Keratinocyte (primary cell): ENCODE measurements around the gene VPS26B. TPM values are rescaled to one million over a fixed set of nuclear protein-coding genes. Genes with fewer than 3 reads are reported as not detected.
A peak's percentile ranks its signal among the peaks of the same experiment; 100 is the strongest.
"Not testable (repeated sequence)": the region's sequence is repeated elsewhere in the genome, so short reads cannot be mapped to it uniquely, and the experiment has no call there.

ENCODE experiments used
- DNase-seq: peaks from one replicate; pipeline ENCODE4 v3.0.0-alpha.2; 2011; ENCODE audit warnings: low read depth, missing footprints, low spot score
- FAIRE-seq: peaks from 2 replicates; lab custom pipeline; 2011; peaks lifted over from hg19 to GRCh38; lab: Jason Lieb, UNC
- H2AFZ ChIP-seq: 2 replicates; pipeline ENCODE4 v1.6.0; 2012; ENCODE audit warnings: low read length, control low read depth, inconsistent platforms; ENCODE audit not compliant: control insufficient read depth
- H3K27ac ChIP-seq: 2 replicates; pipeline ENCODE4 v1.5.1; 2011; ENCODE audit warnings: low read length; ENCODE audit not compliant: control insufficient read depth, insufficient read depth
- H3K27me3 ChIP-seq: 3 replicates; pipeline ENCODE4 v1.6.0; 2011; ENCODE audit warnings: low read length; ENCODE audit not compliant: control insufficient read depth, insufficient read depth; ENCODE audit errors: extremely low read depth
- H3K36me3 ChIP-seq, 2 experiments: 2 replicates in 1 of 2; 3 replicates in 1 of 2; pipeline ENCODE4 v1.5.1; 2011; ENCODE audit warnings: low read length in 2 of 2, mild to moderate bottlenecking in 1 of 2; ENCODE audit not compliant: control insufficient read depth in 2 of 2, insufficient read depth in 2 of 2; ENCODE audit errors: extremely low read depth in 1 of 2
- H3K4me1 ChIP-seq: 3 replicates; pipeline ENCODE4 v1.5.1; 2011; ENCODE audit warnings: low read length; ENCODE audit not compliant: control insufficient read depth, insufficient read depth; ENCODE audit errors: extremely low read depth
- H3K4me2 ChIP-seq: 3 replicates; pipeline ENCODE4 v1.6.0; 2011; ENCODE audit warnings: low read depth, low read length; ENCODE audit not compliant: control insufficient read depth, insufficient read depth; ENCODE audit errors: extremely low read depth
- H3K4me3 ChIP-seq, 3 experiments: fragments of 200-600 bp in 1 of 3; sonication (generic) in 1 of 3; 2 replicates in 2 of 3; 3 replicates in 1 of 3; pipeline ENCODE4 v1.5.1; 2011 to 2016; ENCODE audit warnings: low read length in 3 of 3, mild to moderate bottlenecking in 3 of 3, control low read depth in 2 of 3, inconsistent platforms in 1 of 3, low read depth in 1 of 3, mixed read lengths in 1 of 3, mixed run types in 1 of 3, moderate library complexity in 1 of 3; ENCODE audit not compliant: control insufficient read depth in 2 of 3, insufficient read depth in 2 of 3; ENCODE audit errors: extremely low read depth in 1 of 3
- H3K79me2 ChIP-seq: 2 replicates; pipeline ENCODE4 v1.6.0; 2012; ENCODE audit warnings: low read length; ENCODE audit not compliant: control insufficient read depth, insufficient read depth
- H3K9ac ChIP-seq: 3 replicates; pipeline ENCODE4 v1.6.0; 2011; ENCODE audit warnings: low read length; ENCODE audit not compliant: control insufficient read depth, insufficient read depth; ENCODE audit errors: extremely low read depth
- H3K9me1 ChIP-seq: 3 replicates; pipeline ENCODE4 v1.6.0; 2011; ENCODE audit warnings: low read length; ENCODE audit not compliant: control insufficient read depth, insufficient read depth; ENCODE audit errors: extremely low read depth
- H3K9me3 ChIP-seq: 2 replicates; pipeline ENCODE4 v1.5.1; 2012; ENCODE audit warnings: low read depth, low read length; ENCODE audit not compliant: control insufficient read depth
- H4K20me1 ChIP-seq: 3 replicates; pipeline ENCODE4 v1.6.0; 2011; ENCODE audit warnings: low read length; ENCODE audit not compliant: control insufficient read depth, insufficient read depth; ENCODE audit errors: extremely low read depth
- CTCF ChIP-seq, 3 experiments: IDR thresholded peaks in 1 of 3; conservative IDR thresholded peaks in 1 of 3; optimal IDR thresholded peaks in 1 of 3; 2 replicates in 2 of 3; 3 replicates in 1 of 3; pipeline versions ENCODE3 to v1.5.1; 2011; ENCODE audit warnings: low read length in 3 of 3, mild to moderate bottlenecking in 3 of 3, moderate library complexity in 2 of 3, control low read depth in 1 of 3, inconsistent platforms in 1 of 3; ENCODE audit not compliant: insufficient read depth in 2 of 3; ENCODE audit errors: extremely low read depth in 1 of 3
- EZH2 ChIP-seq: IDR thresholded peaks from one replicate; pipeline ENCODE4 v1.6.1; 2012; ENCODE audit warnings: inconsistent platforms, mild to moderate bottlenecking, low read length, moderate library complexity
- dilution Hi-C: fragments of 300-500 bp; cut with MboI; formaldehyde crosslinking; loops from one replicate; pipeline ENCODE4 v1.7.0; 2020; ENCODE audit warnings: low sequenced_read_pairs; ENCODE audit not compliant: extremely low pct_ligation_motif_present
- polyA plus RNA-seq, 5 experiments: library from polyadenylated mRNA; depleted of rRNA in 3 of 5; stranded (reverse) in 3 of 5; stranded (forward) in 1 of 5; unstranded in 1 of 5; fragments of >200 nt; gene quantifications; 1 replicate in 1 of 5; 2 replicates in 3 of 5; 3 replicates in 1 of 5; pipeline versions ENCODE4 v1.2.1 to v1.2.3, GENCODE V29; 2011 to 2012; ENCODE audit warnings: missing spikeins in 2 of 5, low read depth in 1 of 5, low replicate concordance in 1 of 5

Gene VPS26B
- polyA plus RNA-seq, 1 donor (not counting 4 experiments of a cell fraction or from before 2014, with no cell fraction given): 46.9 TPM

- no peak for TF ChIP-seq CTCF (optimal IDR thresholded peaks at IDR 0.05 in 1 of 3, IDR thresholded peaks at IDR 0.05 in 1 of 3, conservative IDR thresholded peaks at IDR 0.05 in 1 of 3; ENCODE audit: extremely low read depth in 1 of 3, insufficient read depth in 2 of 3, low read length in 3 of 3)
- no peak for TF ChIP-seq EZH2
Observed at GRCh38 chr11:134178032-134178674, 46.3 kb upstream of the VPS26B start.

GRCh38 chr11:134181707-134182106 is 42.8 kb upstream of the VPS26B start:
- Histone ChIP-seq H3K27me3 (no peaks in the 10 kb centered on the region), H3K9me3 (no peaks in the 10 kb centered on the region), H3K9me1 (no peaks in the 10 kb centered on the region), H3K9ac (no peak overlapping the region), H2AFZ (no peak overlapping the region), H3K4me1 (peaks cover 8% of the 10 kb centered on the region), H4K20me1 (no peaks in the 10 kb centered on the region), H3K4me3 (no peak overlapping the region), H3K4me2 (peak overlapping the region; percentile 44), H3K27ac (peak overlapping the region; percentile 2), H3K79me2 (no peaks in the 10 kb centered on the region), H3K36me3 (peaks cover 3 to 26% of the 10 kb centered on the region in 2 experiments)
- DNase-seq: no peak
- no peak for FAIRE-seq
- TF ChIP-seq CTCF (optimal IDR thresholded peaks at IDR 0.05 in 1 of 3, IDR thresholded peaks at IDR 0.05 in 1 of 3, conservative IDR thresholded peaks at IDR 0.05 in 1 of 3; ENCODE audit: extremely low read depth in 1 of 3, insufficient read depth in 2 of 3, low read length in 3 of 3): no peak
- no peak for TF ChIP-seq EZH2
- dilution Hi-C loops: no loop called here

More at GRCh38 chr11:134178032-134178674, 46.3 kb upstream of the VPS26B start:
- dilution Hi-C loops: no loop called here
- no peak overlapping the region for H3K27ac ChIP-seq
- H3K36me3 ChIP-seq: peaks cover 13 to 26% of the 10 kb centered on the region in 2 experiments
- H4K20me1 ChIP-seq: no peaks in the 10 kb centered on the region
- H3K4me3 ChIP-seq: no peak overlapping the region
- H3K9me1 ChIP-seq: no peaks in the 10 kb centered on the region
- H3K9me3 ChIP-seq: no peaks in the 10 kb centered on the region
- H3K79me2 ChIP-seq: no peaks in the 10 kb centered on the region
- no peak overlapping the region for H3K9ac ChIP-seq
- no peak overlapping the region for H3K4me2 ChIP-seq
- DNase-seq (no peak), FAIRE-seq (no peak)
- H3K4me1 ChIP-seq: peaks cover 8% of the 10 kb centered on the region
- H3K27me3 ChIP-seq: no peaks in the 10 kb centered on the region
- H2AFZ ChIP-seq: no peak overlapping the region

GRCh38 chr11:134188092-134188491 is 36.4 kb upstream of the VPS26B start:
- H3K79me2 ChIP-seq, H3K27ac ChIP-seq, H3K9me1 ChIP-seq, H4K20me1 ChIP-seq, dilution Hi-C loops, H3K9me3 ChIP-seq, DNase-seq, H3K4me3 ChIP-seq, H3K9ac ChIP-seq, H2AFZ ChIP-seq, H3K27me3 ChIP-seq, H3K4me2 ChIP-seq, FAIRE-seq, H3K4me1 ChIP-seq: not testable (repeated sequence)
- peaks cover 10 to 26% of the 10 kb centered on the region in 2 experiments for H3K36me3 ChIP-seq
